GM18907 (cell line): ENCODE data around the gene GMPR2.
"Not testable (repeated sequence)": the region's sequence is repeated elsewhere in the genome, so short reads cannot be mapped to it uniquely, and the experiment has no call there.

ENCODE experiments used
- ATAC-seq: cut with Tn5 transposase; IDR thresholded peaks from one replicate; pipeline ENCODE4 v1.9.1; 2021; ENCODE audit warnings: mild to moderate bottlenecking, moderate library complexity; ENCODE audit not compliant: unreplicated experiment

GMPR2 gene

DNA sequence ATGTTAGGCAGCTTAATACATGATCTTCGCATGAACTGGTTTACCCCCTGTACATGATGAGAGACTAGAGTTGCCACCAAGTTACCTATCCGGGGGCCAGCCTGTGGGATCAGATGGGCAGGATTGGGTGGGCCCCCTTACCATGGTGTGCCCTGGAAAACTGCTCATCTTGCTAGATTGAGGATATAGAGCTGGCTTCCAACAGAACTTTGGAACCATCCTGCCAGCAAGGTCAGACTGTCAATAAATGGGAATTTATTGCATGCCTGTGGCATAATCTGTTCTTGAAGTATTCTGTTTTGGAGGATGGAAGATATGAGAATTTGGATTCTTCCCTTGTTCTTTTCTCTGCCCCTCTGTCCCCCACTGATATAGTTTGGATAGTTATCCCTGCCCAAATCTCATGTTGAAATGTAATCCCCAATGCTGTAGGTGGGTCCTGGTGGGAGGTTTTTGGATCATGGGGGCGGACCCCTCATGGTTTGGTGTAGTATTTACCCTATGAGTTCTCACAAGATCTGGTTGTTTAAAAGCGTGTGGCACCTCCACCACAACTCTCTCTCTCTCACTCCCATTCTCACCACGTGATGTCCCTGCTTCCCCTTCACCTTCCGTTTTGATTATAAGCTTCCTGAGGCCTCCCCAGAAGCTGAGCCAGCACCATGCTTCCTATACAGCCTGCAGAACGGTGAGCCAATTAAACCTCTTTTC lies 33.8 kb upstream of the GMPR2 start:
- no peak for ATAC-seq

GRCh38 chr14:24202538-24202937 lies 30.2 kb upstream of the GMPR2 start:
- ATAC-seq: not testable (repeated sequence)

GRCh38 chr14:24203249-24203886 lies 29.4 kb upstream of the GMPR2 start:
- ATAC-seq: not testable (repeated sequence)

GRCh38 chr14:24204163-24205146 lies 28.3 kb upstream of the GMPR2 start:
- no peak for ATAC-seq

- no peak for ATAC-seq
Observed at GRCh38 chr14:24206260-24207103, 26.2 kb upstream of the GMPR2 start.

- ATAC-seq: no peak
Observed at GRCh38 chr14:24207104-24207551, 25.6 kb upstream of the GMPR2 start.

DNA sequence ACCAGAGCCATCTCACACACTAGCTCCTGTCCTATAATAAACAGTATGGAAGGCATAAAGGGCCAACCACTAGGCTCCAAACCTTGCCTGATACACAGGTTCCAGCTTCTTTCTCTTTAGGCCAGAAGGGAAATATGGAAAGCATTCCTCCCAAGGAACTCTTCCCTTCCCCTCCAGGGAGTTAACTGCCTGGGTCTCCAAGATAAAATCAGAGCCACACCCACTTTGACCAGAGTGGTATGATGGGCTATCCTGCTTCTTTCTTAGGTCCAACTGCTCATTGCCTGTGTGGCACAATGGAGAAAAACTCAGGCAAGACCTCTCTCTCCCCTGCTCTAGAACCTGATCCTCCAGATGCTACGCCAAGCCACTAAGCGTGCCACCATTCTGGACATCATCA lies 25.1 kb upstream of the GMPR2 start:
- no peak for ATAC-seq

DNA sequence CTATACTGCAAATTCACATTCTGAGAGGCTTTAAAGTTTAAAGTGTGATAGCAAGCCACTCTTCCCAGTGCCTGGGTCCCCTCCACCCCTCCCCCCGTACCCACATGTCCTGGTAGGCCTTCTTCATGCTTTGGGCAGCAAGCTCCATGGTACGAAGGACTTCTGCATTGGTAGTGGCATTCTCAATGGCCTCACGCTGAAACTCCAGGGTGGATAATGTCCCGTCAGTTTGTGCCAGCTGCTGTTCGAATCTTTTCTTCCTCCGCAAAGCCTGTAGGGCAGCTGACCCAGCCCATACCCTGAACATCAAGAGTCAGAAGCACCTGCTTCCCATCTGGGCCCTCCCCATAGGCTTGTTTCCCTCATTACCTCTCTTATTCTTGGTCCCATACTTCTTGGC lies 21.4 kb upstream of the GMPR2 start:
- ATAC-seq: no peak

DNA sequence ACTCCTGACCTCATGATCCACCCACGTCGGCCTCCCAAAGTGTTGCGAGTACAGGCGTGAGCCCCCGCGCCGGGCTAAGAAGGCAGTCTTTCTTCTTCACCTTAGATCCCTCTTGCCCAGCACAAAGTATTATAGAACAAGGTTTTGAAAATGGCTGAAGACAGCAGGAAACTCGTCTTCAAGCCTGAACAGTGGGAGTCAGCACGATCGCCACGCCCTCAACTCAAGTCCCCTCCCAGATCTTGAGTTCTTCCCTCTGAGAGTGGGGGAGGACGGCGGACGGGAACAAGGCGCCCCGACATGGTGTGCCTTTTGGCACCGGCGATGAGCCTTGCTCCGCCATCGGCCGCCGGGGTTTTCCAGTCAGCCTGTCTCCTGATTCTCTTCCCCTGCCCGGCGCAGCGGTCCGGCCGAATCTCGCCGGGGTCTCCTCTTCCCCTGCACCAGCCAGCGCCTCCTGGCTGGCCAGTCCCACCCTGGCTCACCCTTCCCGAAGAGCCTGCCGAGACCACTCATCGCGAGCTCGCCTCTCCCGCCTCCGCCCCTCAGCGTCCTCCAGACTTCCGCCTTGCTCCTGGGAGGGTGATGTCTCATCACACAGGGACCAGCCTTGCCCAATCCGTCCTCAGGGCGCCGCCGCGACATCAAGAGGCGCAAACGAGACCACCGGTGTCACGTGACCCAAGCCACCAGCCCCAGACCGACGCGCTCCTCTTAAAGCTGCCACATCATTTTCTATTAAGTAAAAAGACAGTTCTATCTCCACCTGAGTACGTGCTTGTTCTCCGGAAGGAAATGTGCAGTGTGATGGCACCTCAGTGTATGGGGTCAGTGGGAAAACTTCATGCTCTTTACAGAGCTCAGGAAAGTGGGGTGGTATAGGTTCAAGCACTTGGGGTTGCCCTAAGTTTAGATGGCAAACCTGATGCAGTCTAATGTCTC lies 19.5 kb upstream of the GMPR2 start, which contains the start of gene CHMP4A:
CHMP4A (minus strand) TSS at position 565 of the 942 bp plus-strand sequence; CDS start at position 516, 49 bp downstream.
- ATAC-seq: peak; percentile 86

- ATAC-seq: no peak
Observed at GRCh38 chr14:24213866-24214662, 18.7 kb upstream of the GMPR2 start.

DNA sequence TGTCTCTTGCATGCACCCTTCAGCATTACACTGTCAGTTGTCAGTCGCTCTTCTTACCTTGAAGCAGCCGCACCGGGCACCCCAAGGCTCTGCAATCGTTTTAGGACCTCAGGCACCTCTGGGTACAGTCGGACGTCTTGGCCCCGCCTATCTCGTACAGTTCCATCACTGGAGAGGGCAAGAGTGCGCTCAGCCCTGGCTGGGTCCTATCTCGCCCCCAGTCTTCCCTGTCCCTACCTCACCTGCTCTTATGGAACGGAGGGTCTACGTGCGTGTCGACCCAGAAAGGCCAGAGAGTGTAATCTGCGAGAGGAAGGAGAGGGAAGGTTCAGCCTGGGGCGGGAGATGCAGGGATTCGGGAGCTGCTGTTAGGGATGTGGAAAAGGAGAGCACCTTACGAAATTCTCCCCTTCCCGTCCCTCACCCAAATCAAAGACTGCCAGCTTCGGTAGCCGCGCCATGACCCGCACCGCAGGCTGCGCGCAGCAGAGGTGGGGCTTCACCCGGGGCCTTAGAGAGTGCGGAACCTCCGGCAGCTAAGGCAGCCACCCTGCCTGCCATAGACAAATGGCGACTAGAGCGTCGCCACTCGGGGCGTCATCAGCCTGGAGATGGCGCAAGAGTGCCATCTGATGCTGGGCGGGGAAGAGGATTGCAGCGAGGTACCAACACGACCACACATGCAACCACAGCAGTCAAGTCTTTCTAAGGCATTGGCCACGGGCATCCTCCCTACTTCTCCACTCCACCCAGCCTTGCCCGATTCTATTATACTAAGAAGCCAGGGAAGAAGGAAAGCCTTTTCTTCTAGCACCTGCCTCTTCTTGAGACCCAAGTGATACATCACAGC lies 17.0 kb upstream of the GMPR2 start, which contains the start of gene MDP1:
MDP1 (minus strand) TSS at position 572 of the 850 bp plus-strand sequence; CDS start at position 461, 111 bp downstream.
- peak; percentile 66 for ATAC-seq

GRCh38 chr14:24216345-24216699 lies 16.4 kb upstream of the GMPR2 start:
- no peak for ATAC-seq

DNA sequence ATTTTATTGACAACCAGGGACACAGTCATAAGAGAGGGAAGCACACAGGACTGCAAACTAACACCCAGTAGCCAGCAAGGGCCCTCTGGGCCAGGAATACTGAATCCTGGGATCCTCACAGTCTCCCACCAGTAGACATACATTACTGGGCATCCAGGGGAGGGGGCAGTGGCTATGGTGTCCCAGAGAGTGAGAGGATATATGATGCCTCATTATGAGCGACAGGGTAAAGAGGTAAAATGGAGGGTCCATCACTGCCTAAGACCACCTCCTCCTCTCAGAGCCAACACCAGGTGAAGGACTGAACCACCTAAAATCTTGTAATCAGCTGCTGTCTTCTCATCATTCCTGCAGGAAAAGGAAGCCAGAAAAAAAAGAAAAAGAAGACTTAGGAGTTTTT lies 15.9 kb upstream of the GMPR2 start:
- not testable (repeated sequence) for ATAC-seq

GRCh38 chr14:24219080-24219479 lies 13.6 kb upstream of the GMPR2 start:
- no peak for ATAC-seq

- no peak for ATAC-seq
Observed at GRCh38 chr14:24219521-24219920, 13.2 kb upstream of the GMPR2 start.

GRCh38 chr14:24222987-24223386 lies 9.7 kb upstream of the GMPR2 start:
- not testable (repeated sequence) for ATAC-seq

GRCh38 chr14:24224618-24225071 lies 8.1 kb upstream of the GMPR2 start:
- ATAC-seq: no peak
